GM12892 (cell line): Measurements from ENCODE around the gene DPP6.

Experiments used
- DNase-seq: peaks from one replicate; pipeline ENCODE4 v3.0.0; 2011; ENCODE audit not compliant: insufficient read length
- FAIRE-seq: peaks from 2 replicates; lab custom pipeline; 2011; peaks lifted over from hg19 to GRCh38; lab: Jason Lieb, UNC
- POLR2A ChIP-seq: IDR thresholded peaks from 2 replicates; pipeline ENCODE4 v1.6.1; 2011; ENCODE audit warnings: low read depth, low read length, control low read depth
- POLR2AphosphoS5 ChIP-seq: IDR thresholded peaks from 2 replicates; pipeline ENCODE4 v1.6.1; 2011; ENCODE audit warnings: low read depth, low read length, control low read depth
- TAF1 ChIP-seq: IDR thresholded peaks from 2 replicates; pipeline ENCODE4 v1.6.1; 2011; ENCODE audit warnings: low read depth, mild to moderate bottlenecking, control low read depth, low read length, borderline replicate concordance

Gene DPP6

DNA sequence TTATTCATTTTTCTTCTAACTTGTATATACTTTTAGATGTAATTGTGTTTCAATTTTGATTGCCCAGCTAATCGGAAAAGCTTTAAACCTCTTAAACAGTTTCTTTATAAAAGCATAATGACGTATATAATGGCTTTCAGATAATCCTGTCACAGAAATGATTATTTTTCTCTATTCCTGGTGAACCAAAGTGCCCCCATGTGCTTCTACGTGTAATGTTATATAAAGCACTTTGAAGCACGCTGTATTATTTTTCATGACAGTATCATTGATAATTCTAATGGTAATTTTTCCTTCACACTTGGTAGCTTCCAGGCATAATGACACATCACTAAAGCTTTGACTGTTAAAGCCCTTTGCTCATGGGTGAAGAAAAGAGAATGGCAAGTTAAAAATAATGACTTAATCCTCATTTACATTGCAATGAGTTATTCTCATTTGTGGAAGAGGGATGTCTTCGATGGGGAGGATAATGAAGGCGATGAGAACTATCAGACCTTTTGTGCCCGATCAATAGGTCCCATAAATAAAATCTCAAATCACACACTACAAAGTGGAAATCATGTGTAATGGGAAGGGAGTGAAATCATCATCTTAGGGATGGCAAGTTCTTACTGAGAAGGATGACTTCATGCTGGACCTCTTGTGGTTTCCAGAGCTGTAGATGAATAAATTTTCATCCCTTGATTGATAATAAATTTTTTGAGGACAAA, 460.1 kb downstream of the DPP6 start:
- FAIRE-seq, result no peak
- TF ChIP-seq POLR2AphosphoS5 (no peak), TAF1 (no peak), POLR2A (no peak)
- DNase-seq, result no peak

DNA sequence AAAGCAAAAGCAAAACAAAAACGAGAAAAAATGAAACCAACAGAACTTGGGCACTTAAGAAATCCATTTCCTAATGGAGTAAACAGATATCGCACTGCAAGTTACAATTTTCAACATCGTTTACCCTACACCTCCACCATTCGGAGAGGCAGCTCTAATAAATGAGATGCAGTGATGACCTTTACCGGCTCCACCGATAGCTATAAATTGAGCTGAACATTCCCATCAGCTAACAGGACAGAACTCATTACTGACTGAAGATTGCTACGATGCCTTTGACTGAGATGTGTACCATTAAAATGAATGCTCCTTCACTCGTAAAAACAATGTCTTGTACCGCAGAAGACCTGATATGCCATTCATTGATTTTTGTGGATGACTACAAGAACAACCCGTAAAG, 465.6 kb downstream of the DPP6 start:
- DNase-seq (no peak), FAIRE-seq (no peak)
- TF ChIP-seq TAF1 (no peak), POLR2AphosphoS5 (no peak), POLR2A (no peak)

DNA sequence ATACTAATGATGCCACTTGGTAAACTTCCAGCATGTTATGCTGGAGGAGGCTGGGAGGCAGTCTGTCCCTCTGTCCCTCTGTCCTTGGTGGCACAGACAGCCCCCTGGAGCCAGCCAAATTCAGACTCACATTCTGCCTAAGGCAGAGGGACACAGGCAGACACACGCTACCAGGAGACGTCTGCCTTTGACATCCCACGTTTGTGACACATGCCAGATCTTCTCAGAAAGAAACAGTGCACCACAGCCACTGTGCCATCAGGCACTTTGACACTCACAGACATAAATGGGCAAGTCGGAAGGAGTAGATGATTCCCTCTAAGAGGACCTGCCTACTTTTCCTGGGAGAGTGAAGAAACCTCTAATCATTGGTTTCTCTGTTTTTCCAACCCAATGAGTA, 467.0 kb downstream of the DPP6 start:
- TF ChIP-seq POLR2AphosphoS5 (no peak), TAF1 (no peak), POLR2A (no peak)
- no peak for FAIRE-seq
- DNase-seq, result no peak

DNA sequence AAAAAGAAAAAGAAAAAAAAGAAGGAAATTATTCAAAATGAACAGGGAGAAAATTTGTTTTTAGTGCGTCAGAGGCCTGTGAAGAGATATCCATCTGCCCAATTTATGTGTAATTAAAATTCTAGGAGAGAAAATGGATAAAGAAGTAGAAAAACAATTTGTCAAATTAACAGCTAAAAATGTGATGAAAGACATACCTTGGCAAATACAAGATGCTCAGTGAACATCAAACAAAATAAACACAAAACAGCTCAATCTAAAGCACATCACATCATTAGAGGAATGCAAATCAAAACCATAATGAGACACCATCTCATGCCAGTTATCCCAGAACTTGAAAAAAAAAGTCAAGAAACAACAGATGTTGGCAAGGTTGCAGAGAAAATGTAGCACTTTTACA, 477.9 kb downstream of the DPP6 start:
- FAIRE-seq, result no peak
- DNase-seq, result no peak
- no peak for TF ChIP-seq TAF1
- no peak for TF ChIP-seq POLR2A
- TF ChIP-seq POLR2AphosphoS5, result no peak

DNA sequence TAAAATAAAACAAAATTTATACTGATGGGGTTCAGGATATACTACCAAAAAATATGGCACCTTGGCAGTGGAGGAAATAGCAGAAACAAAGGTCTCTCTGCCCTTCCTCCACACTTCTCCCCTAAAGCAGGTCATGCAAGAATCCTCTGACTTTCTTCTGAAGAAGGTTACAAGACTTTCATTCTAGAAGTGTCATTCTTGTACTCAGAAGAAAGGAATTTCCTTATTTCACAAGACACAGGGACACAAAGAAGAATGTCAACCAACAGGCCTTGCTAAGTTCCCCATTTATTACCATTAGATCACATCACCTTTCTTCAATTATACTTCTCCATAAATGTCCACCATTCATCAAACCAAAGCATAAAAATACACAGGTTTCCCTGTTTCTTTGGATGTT, 480.6 kb downstream of the DPP6 start:
- no peak for FAIRE-seq
- no peak for DNase-seq
- TF ChIP-seq TAF1, result no peak
- no peak for TF ChIP-seq POLR2A
- TF ChIP-seq POLR2AphosphoS5, result no peak

DNA sequence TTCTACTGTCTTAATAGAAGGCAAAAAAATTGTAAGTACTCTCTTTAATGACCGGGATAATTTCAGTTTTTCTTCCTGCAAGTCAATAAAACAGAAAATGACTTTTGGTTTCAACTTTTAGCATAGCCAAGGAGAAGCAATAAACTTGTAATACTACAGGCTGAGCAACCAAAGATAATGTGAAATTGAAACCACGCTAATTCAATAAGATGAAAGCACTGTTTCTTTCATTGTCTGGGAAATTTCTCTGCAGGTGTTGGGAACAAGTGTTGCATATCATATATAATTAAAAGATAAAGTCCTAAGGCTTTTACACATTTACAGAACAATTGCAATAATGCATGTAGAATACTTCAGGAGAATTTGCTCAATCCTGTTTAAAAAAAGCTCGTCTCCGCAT, 488.4 kb downstream of the DPP6 start:
- DNase-seq, result no peak
- TF ChIP-seq TAF1 (no peak), POLR2AphosphoS5 (no peak), POLR2A (no peak)
- FAIRE-seq, result no peak

DNA sequence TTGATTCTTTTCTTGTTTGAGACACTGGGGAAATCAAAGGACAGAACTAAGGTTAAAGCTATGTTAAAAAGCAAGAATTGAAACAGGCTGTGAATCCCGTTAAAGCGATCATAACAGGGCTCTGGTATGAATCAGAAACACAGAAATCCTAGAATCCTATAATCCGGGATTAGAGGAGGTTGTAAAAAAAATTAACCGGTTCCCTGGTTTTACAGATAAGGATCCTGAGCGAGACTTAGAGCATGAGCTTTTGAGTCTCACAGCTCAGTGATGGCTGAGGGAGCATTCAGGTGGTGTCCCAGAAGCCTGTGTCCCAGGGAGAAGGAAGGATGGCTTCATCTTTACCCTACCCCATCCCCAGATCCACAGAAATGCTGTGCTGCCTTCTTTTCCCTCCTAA, 489.4 kb downstream of the DPP6 start:
- no peak for DNase-seq
- TF ChIP-seq POLR2AphosphoS5 (no peak), TAF1 (no peak), POLR2A (no peak)
- FAIRE-seq, result no peak

DNA sequence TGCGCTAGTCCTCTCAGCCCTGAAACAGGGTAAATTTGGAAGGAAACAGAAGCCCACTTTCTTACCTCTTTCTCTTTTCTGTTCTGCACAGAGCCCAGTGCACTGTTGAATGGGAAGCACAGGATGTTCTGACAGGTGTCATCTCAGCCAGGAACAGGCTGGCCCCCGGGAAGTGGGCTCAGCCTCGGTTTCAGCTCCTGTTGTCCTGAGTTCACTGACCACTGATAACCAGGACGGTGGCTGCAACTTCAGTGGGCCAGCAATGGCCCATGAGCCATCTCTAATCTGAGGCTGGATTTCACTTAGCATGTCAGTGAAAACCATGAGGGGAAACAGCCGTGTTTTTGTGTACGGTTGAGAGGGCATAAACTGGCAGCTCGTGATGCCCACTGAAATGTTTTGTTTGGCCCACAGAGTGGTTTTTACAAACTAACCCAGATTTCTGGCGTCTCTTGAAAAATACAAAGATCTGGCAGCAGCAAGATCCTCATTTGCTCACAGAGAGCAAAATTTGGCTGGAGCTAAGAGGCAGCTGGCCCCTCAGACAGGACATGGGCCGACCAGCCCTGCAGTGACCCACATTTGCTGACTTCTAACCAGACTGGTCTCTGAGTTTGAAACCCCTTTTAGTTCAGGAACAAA, 494.9 kb downstream of the DPP6 start:
- no peak for TF ChIP-seq TAF1
- no peak for TF ChIP-seq POLR2AphosphoS5
- no peak for TF ChIP-seq POLR2A
- DNase-seq, result no peak
- FAIRE-seq, result no peak

DNA sequence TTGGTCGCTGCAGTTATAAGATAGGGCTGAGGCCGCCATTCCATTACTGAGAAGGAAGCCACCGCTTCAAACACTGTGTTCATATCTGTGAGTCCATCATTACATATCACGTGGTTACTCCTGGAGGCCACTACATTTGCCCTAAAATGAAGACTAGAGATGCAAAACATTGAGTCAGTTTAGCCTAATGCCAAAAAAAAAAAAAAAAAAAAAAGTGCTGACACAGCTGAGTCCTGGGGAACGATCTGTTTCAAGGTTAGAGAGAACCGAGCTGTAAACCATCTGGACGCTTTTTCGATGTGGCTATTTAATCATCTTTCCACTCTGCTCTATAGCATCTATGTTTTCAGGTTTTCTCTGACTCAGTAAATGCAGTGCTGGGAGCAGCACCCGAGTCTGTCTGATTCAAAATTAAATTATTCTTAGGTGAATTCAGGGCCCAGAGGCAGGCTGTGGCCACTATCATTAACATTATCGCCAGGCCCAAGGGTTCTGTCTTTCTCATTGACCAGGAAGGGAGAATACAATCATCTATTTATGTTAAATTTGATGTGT, 501.6 kb downstream of the DPP6 start:
- FAIRE-seq, result no peak

DNA sequence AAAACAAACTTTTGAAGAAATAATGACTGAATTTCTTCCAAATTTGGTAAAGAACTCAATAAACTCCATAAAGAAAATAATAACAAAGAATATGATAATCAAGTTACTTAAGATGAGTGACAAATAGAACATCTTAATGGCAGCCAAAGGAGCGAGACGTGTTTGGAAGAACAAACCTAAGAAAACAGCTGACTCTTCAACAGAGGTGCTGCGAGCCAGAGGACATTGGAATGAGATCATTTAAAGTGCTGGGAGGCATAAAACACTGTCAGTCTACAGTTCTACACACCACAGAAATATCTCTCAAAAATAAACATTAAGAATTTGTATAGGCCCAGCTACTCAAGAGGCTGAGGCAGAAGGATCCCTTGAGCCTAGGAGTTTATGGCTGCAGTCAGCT, 507.3 kb downstream of the DPP6 start:
- FAIRE-seq, result no peak

More for the DNA sequence above, 501.6 kb downstream of the DPP6 start:
- no peak for DNase-seq
- no peak for TF ChIP-seq POLR2A

DNA sequence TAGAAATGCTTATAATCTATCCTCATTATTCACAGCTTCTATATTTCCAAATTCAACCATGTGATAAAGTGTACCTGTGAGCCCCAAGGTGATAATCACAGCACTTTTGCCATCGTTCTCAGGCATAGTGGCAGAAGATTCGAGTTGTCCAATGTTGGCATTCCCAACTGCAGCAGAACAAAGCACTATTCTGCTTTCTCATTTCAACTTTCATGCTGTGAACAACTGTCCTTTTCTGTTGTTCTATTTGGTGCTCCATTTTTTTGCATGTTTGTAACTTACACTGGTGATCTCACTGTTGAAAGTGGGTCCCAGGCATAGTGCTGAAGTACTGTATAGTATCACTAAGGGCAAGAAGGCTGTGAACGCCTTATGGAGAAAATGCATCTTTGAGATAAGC, 512.5 kb downstream of the DPP6 start:
- FAIRE-seq (no peak), DNase-seq (no peak)
- TF ChIP-seq POLR2AphosphoS5 (no peak), TAF1 (no peak), POLR2A (no peak)

More for the DNA sequence above, 507.3 kb downstream of the DPP6 start:
- TF ChIP-seq POLR2A (no peak), TAF1 (no peak), POLR2AphosphoS5 (no peak)
- DNase-seq, result no peak

DNA sequence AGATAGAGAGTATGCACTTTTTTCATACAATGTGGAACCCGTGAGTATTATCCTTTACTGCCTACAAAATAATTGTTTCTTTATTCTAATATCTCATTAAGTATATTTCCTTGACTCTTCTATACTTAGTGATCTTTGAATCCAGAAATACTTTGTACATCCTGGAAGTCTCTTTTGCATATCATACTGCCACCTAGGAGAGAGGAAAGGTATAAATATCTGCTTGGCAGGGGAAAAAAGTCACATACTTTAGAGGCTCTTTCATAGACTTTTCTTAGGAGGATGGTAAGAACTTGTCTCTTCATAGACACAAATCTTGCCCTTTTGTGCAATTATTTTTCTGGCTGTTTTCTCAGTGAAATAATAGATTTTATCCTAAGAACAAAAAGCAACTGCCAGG, 514.7 kb downstream of the DPP6 start:
- TF ChIP-seq POLR2AphosphoS5 (no peak), TAF1 (no peak), POLR2A (no peak)
- FAIRE-seq (no peak), DNase-seq (no peak)

DNA sequence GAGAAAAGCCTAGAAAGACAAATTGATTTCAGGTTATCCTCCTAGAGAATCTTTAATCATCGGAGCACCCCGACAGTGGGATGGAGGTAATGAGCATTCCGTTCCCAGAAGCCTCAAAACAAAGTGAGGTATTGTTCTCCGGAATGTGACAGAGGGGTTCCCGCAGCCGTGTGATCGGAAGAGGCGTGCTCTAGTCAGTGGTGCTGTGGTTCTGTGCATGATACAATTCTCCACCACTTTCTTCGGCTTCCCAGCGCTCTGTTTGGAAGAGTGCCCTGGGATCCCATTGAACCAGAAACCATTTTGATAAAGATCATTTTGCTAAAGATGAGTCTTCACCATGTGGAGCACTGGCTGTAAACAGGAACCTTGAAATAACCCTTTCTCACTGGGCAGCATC, 516.1 kb downstream of the DPP6 start:
- FAIRE-seq, result no peak
- DNase-seq, result no peak
- TF ChIP-seq POLR2A, result no peak
- TF ChIP-seq TAF1, result no peak
- no peak for TF ChIP-seq POLR2AphosphoS5

DNA sequence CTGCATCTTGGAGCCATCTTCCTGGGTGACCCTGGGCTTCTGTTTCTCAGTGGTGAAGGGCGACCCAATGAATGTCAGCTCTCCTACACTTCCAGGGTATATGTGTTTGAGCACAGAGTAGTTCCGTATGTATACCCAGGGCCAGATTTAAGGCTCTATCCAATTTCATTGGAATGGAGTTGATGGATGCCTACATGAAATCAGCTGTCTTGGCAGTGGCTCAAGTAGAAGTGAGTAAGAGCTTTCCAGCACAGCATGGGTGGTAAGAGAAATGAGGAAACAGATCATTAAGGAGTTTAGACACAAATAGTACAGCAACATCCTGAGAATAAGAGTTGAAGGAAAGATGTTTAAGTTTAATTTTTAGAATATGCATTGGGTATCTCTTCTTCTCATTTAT, 517.7 kb downstream of the DPP6 start:
- TF ChIP-seq POLR2AphosphoS5, result no peak
- TF ChIP-seq POLR2A, result no peak
- TF ChIP-seq TAF1, result no peak
- FAIRE-seq (no peak), DNase-seq (no peak)
